Measurements from ENCODE around the gene C1orf56.

C1orf56 gene, protein sequence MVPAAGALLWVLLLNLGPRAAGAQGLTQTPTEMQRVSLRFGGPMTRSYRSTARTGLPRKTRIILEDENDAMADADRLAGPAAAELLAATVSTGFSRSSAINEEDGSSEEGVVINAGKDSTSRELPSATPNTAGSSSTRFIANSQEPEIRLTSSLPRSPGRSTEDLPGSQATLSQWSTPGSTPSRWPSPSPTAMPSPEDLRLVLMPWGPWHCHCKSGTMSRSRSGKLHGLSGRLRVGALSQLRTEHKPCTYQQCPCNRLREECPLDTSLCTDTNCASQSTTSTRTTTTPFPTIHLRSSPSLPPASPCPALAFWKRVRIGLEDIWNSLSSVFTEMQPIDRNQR

DNA sequence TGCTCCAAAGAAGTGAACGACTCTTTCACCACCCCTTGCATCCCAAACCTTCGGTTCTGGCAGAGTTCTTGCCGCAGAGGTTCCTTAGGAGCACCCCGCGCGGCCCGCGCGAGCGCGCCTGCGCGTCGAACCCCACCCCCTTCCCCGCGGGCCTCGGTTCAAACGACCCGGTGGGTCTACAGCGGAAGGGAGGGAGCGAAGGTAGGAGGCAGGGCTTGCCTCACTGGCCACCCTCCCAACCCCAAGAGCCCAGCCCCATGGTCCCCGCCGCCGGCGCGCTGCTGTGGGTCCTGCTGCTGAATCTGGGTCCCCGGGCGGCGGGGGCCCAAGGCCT is at the start of gene C1orf56:
Gene C1orf56, plus strand, starts transcription at position 161 of the 334 bp plus-strand sequence. Its CDS starts 97 bp downstream, at position 258.
- DNase-seq, result peak; percentile 89

DNA sequence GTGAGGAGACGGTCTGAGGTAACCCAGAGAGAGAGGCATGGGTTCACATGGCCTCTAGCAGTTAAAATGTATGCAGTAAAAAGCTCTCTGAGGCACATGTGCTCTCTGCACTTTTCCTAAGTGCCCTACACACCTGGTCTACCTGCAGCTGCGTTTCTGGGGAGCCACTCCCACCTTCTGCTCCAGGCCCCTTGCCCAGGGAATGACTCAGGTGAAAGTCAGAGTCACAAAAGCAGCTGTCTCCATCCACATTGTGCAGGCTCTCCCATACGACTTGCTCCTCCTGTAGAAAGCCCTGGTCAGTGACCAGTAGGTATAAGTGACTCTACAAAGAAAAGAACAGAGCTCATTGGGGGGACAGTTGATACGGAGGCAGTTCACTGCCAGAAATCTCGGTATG is 49.6 kb upstream of the C1orf56 start:
- no peak for DNase-seq

DNA sequence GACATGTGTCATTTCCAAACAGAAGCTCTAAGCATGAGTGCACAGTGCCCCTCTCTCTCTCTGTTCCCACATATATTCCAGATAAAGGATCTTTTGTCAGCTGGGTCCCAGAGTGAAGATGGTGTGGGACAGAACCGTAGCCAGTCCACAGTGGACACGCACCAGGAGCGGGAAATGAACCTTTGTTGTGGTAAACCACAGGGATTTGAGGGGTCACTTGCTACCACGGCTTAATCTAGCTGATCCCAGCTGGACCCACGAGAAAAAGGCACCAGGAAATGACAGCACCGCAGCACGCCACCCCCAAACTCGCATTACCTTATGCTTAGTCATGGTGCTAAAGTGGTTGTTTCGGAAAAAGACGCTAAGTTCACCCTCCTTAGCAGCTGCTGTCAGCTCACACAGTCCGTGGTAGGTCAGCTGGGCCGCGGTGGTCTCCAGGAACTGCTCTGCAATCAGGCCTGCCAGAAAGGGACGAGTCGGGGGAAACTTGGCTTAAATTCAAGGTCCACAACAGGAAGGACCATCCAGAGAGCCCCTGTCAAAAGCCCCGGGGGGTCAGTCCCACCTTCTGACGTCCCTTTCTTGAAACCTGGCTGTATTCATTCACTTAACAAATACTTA is 48.4 kb upstream of the C1orf56 start:
- no peak for DNase-seq

DNA sequence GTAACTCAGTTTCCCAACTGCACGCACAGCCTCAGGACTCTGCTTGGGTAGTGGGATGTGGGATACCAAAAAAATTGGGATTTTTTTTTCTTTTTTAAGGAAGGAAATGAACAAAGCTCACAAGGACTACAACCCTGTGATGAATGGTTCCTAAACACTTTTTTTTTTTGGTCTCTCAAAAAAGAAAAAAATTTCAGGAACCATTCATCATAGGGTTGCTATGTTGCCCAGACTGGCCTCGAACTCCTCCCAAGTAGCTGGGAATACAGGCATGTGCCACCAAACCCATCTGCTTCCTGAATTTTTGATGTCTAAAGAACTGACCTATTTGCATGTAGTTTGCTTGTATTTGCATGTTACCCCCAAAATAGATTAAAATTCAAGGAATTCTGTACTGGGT is 47.6 kb upstream of the C1orf56 start:
- DNase-seq, result no peak

DNA sequence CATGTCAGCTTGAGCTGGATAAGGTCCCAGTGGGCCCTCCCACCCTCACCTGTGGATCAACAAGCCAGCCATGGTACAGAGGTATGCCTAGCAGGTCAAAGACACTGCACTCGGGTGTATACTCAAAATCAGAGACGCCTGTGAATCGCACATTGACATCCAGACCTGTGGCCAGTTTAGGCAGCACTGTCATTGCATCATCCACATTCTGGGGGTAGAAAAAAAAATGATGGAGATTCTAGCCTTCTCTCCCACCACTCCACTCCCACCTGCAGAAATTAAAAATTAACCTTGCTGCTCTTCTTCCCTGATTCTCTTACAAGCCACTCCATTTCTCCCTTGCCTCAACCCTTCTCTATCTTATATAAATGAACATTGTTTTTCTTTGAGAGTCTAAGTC is 47.1 kb upstream of the C1orf56 start:
- no peak for DNase-seq

DNA sequence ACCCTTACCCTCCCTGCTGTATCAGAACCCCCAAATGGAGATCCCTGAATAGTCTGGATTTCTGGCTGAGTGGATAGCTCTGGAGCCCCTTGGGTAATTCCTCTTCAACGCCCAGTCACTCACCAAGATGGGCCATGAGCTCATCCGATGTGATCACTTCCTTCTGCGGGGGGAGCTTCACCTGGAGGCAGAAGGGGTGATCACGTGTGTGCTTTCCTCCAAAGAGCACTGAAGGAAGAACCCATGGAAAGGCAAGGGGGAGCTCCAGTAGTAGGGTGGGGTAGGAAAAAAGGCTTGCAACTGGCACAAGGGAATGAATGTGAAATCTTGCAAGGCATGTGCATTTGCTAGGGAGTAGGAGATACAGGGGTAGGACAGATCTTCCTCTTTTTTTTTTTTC is 45.9 kb upstream of the C1orf56 start:
- DNase-seq, result no peak

DNA sequence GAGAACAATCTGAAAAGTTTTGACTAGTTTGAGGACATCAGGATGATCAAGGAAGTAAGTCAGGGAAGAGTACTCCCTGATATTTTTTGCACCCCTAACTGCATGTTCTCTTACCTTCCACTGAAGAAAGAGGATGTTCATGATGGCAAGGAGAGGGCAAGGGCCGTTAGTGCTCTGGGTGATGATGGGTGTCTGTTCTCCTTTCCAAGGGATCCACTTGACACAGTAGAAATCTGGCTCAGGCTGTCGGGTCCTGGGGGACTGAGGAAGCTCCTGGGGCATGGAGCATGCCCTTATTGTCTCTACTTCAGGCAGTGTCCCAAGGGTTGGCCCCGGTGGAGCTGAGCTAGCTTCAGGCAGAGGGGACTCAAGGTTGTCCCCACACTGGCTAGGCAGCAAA is 45.5 kb upstream of the C1orf56 start:
- DNase-seq, result no peak

DNA sequence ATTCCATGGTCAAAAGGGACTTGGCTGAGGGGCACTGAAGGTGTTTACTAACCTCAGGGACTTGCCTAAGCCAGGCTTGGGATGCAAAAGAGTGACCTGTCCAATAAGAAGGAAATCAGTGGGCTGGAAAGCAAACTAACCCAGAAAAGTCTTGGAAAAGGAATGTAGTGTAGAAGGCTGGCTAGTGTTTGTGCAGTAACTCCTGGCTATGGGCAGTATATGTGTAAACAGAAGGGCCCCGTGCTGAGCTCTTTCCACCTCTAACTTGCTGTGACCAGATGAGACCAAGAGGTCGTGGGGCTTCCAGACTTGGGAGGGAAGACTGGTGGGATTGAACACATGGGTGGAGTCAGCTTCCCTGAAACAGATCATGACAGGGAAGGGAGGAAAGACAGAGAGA is 44.9 kb upstream of the C1orf56 start:
- no peak for DNase-seq

DNA sequence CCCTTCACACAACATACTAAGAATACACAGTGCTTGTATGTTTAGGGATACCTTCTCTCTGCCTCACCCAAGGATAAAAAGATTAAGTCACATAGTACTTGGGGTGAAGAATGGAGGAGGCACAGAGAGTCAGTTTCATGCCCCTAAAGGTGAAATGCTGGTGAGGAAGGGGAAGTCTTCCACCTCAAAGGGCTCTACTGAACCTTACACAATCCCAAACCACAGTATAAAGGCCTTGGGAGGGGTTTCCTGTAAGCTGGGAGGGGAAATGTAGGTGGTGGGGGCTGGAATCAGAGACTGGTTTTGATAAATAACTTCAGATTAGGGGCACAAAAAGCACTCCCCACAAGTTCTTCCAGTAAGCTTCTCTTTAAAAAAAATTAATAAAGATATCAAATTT is 44.4 kb upstream of the C1orf56 start:
- no peak for DNase-seq

DNA sequence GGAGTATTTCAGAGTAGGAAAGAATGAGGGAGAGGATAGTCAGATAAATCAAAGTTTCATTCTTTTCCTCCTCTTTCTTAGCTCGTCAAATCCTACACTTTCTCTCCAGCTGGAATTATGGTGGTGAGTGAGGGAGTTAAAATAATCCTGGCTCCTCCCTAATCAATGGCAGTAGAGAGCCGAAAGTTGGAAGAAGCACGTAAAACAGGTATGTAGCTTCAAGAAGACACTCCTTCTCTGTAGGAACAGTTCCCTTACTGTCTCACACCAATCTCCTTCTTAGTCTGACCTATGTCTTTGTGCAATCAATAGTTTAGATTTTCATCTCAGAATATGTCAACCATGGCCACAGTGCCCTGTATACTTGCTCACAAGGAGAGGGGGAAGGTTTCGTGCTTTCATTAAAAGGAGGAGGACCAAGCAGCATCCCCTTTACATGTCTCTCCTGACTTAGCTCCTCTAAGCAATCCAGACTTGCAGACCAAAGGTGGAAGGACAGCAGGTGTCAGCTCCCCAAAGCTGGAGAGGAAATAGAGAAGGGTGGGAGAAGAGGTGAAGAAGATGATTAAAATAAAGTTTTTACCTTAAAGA is 41.7 kb upstream of the C1orf56 start:
- DNase-seq, result peak; percentile 55

DNA sequence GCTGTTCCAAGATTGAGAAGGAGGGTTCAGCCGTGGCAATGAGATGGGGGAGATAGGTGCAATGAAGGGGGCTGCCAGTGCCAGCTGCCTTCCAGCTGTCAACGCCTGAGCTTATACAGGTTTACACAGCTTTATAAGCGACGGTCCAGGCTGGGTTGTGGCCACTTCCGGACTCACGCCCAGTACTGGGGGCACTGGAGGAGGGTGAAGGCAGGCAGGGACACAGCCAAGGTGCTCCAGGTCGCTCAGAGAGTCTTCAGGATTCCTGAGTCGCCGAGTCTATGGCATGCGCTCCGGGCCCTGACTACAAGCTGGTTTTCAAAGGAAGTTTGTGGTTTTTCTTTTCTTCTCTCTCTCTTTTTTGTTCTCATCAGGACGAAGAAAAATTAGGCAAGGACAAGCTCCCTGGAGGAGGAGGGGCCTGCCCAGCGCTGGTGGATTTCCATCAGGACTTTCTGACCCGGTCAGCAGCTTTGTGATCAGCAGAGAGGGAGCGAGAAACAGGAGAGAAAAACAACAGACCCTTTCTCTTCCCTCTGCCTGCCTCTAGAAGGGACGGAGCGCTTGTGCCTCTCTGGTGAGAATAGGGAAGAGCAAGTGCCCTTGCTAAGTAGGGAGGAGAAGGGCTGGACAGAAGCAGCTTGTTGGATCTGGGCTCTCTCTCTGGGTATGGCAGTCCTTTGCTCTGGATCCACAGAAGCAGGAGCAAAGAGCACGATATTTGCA is 41.1 kb upstream of the C1orf56 start, which contains the start of gene MINDY1:
Gene MINDY1, minus strand, starts transcription at position 576 of the 726 bp plus-strand sequence. CDS start 4,285 bp downstream, outside the sequence.
- peak; percentile 93 for DNase-seq

DNA sequence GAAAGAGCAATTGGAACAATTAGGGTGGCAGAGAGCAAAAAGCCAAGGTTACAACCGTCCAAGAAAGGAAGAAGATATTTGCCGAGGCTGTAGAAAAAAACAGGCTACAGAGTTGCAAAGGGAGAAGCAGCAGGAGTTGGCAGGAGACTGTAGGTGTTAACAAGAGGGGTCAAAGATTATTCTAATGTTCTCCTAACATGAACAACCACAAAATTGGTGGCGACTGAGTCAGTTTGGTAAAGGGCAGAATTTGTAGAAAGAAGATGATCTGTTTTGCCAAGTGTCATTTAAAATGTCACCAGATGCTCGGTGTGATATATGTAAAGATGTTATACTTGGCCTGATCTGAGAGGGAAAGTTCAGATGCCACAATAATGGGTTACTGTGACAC is 39.7 kb upstream of the C1orf56 start:
- no peak for DNase-seq

DNA sequence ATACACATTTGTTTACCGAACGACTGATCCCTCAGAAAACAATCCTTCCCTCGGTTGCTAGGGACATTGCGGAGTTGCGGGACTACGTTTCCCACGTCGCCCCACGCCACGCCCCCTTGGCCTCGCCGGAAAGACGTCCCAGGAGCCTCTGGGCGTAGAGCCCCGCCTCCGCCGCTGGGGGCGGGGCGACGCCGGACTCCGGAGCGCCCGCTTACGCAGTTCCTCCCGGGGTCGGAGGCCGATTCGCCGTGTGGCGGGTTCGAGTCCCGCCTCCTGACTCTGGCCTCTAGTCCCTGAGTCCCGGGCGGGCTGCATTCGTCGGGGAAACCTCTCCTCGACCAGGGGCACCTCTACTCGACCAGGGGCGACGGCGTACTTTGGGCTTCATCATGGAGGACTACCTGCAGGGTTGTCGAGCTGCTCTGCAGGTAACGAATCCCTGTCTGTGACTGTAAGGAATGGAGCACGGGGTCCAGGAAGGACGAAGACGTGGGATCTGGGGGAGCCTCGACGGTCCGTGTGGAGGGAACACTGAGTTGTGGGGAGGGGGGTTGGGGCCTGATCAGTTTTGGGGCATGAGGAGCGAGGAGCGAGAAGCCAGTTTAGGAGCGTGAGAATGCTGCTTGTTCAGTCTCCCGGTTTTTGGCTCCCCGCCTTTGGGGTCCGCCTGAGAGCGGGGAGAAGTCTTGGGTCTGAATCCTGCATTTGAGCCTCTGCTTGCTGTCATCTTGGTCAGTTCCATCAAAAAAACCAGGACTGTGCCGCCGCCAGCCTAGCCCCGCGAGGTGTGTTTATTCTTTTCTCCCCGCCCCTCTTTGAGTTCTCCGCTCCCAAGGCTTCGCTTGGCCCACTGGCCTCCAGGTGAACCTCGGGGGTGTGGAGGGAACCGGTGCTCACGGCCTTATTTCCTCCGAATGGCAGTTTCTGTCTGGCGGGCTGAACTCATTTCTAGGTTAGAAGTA is 39.0 kb upstream of the C1orf56 start, which contains the start of gene PRUNE1:
Gene PRUNE1, plus strand, starts transcription at position 206 of the 962 bp plus-strand sequence. Its CDS starts 184 bp downstream, at position 390.
- DNase-seq, result peak; percentile 98

DNA sequence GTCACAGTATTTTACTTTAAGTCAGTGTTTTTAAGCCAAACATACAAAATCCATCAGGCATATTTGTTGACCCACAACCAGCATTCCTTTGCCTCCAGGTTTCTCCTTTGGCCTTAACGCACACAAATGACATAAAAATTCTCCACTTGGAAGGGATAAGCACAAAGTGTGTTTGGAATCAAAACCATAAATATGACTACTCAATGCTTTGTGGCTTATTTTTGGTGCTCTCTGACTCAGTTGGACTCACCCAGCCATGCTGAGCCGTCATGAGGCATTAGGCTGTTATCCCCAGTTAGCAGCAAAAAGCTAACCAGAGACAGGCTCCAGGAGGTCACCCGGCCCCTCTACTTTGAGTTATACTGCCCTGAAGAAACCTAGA is 38.4 kb upstream of the C1orf56 start:
- DNase-seq, result no peak

DNA sequence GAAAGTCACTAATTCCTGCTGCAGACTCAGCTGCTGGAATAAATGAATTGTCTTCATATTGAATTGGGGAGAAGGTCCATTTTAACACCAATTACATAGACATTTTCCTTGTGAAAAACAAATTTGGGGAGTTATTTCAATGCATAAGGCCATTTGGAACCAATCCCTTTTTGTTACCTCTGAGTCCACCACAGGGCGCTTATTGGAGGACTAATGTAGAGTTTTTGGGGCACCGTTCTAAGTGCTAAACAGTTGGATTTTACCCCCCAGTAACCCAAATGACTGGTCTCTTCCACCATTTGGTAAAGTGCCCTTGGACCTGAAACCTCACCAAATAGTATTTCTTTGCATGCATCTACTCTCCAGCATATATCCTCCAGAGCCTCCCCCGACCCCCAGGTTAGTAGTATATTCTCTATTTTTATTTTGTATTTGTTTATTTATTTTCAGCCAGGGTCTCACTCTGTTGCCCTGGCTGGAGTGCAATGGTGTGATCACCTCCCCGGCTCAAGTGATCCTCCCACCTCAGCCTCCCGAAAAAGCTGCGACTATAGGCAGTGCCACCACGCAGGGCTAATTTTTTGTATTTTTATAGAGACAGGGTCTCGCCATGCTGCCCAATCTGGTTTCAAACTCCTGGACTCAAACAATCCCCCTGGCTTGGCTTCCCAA is 37.7 kb upstream of the C1orf56 start:
- no peak for DNase-seq

DNA sequence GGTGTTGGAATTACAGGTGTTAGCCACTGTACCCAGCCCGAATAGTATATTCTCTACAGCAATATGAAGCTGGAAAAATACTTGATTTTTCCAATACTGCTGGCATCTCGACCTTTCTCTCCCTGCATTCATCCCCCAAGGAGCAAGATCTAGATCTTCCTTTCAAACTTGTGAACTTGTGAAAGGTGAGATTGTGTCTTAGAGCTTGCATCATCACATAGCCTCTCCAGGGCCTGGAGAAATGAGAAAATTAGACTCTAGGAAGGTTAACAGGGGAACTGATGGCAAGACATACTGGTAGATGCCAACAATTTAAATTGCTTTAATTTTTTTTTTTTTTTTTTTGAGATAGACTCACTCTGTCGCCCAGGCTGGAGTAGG is 37.2 kb upstream of the C1orf56 start:
- no peak for DNase-seq

DNA sequence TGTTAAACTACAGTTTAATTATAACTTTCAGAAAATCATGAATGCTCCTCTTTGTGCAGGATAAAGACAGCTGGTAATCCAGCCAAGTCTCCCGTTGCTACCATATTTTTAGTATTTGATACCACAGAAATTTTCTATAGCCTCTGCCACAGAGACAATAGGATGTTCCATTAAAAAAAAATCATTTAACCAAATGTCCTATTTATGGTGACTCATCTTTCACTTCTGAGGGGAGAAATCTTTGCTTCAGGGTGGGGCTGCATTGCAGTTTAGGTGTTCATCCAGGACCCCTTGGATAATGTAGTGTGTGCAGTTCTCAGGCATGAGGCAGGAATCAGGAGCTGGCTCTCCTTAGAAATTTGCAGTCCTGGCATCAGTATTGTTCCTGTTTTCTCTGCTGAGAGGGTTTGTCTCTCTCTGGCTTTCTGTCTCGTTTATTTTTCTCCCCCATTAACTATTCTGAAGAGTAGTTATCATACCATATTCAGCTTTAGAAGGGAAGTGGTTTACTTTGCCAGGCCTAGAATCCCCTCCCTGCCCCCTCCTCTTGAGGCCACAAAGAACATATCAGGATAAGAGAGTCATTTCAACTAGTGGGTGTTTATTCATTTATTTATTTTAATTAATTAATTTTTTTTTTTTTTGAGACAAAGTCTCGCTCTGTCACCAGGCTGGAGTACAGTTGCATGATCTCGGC is 36.2 kb upstream of the C1orf56 start:
- no peak for DNase-seq

DNA sequence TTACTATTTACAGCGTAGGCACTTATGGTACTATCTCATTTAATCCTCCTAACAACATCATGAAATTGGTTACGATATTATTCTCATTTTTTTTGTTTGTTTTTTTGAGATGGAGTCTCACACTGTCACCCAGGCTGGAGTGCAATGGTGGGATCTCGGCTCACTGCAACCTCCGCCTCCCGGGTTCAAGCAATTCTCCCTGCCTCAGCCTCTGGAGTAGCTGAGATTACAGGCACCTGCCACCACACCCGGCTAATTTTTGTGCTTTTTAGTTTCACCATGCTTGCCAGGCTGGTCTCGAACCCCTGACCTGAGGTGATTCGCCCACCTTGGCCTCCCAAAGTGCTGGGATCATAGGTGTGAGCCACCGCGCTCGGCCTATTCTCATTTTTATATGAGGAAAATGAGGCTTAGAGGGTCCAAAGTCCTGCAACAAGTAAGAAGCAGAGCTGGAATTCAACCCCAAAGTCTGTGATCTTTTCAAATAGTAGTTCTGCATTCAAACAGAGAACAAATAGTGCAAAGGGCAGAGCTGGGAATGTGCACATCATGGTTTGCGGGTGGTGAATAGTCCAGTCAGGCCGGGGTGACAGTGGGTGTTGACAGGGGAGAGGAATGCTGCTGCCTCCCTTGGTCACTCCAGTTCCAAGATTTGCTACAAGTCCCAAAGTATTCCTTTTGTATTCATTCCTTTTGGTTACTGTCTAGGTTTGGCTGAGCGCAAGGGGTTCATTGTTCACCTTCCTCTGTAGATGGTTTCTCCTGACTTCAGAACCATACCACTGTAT is 34.7 kb upstream of the C1orf56 start:
- no peak for DNase-seq

DNA sequence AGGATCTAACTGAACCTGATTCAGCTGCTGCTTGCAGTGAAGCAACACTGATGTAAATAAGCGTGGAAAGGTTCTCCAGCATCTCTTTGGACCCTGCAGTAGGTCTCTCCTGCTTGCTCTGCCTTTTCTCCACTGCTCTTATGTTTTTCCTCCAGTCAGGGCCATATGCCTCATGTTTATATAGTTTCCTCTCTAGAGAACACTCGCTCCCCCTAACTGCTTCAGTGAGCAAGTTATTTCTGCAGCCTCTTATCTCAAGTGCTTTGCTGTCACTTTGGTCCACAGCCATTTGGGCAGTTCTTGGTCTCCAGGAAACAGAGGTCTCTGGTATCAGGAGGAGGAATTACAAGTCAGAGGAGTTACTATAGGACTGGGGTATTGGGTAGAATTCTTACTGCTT is 34.0 kb upstream of the C1orf56 start:
- DNase-seq, result no peak

DNA sequence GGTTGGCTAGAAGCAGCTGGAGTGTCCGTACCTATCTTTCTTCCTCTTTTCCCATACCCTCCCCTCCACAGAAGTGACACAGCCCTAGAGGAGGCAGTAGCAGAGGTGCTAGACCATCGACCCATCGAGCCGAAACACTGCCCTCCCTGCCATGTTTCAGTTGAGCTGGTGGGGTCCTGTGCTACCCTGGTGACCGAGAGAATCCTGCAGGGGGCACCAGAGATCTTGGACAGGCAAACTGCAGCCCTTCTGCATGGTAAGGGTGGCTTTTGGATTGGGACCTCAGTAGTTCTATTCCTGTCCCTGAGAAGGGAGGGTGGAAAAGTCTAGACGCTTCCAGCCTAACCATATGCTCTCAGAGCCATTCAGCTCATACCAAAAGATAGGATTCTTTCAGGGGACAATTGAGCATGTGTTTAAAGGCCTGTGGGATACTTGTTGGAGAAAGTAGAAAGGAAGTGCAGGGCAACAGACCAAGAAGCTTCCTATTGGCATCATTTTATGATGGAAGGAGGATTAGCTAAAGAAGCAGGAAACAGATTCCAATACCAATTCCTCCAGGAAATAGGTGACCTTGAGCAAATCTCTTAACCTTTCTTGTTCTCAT is 22.9 kb upstream of the C1orf56 start:
- peak; percentile 79 for DNase-seq
